ENCODE results near the gene WFDC9. TPM values are rescaled to one million over a fixed set of nuclear protein-coding genes. Genes with fewer than 3 reads are reported as not detected.
"Not testable (repeated sequence)": the region's sequence is repeated elsewhere in the genome, so short reads cannot be mapped to it uniquely, and the experiment has no call there.

Gene WFDC9
- total RNA-seq, 1 donor from 2014 or later = not detected

- intact Hi-C loops (cut with micrococcal nuclease) = no loop called here
Observed at GRCh38 chr20:45592574-45593189, 38.4 kb downstream of the WFDC9 start.

GRCh38 chr20:45589725-45590124 is 41.4 kb downstream of the WFDC9 start:
- intact Hi-C loops (cut with micrococcal nuclease) = no loop called here

DNA sequence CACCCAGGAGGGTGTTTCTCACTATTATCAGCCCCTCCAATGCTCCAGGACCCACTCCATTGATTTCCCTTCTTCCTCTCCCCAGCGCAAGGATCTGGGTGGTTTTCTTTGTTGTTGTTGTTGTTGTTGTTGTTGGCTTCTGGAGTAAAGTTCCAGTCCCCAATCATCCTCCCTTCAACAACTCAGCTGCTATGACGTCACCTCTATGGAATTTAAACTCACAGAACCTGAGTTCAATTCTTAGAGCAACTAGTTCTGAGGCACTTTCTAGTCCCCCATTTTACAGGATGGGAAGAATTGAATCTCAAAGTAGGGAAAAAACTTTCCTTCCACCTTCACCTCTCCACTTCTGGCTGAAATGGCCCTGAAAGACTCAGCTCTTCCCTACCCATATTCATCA is 42.3 kb downstream of the WFDC9 start:
- intact Hi-C loops (cut with micrococcal nuclease) = no loop called here

DNA sequence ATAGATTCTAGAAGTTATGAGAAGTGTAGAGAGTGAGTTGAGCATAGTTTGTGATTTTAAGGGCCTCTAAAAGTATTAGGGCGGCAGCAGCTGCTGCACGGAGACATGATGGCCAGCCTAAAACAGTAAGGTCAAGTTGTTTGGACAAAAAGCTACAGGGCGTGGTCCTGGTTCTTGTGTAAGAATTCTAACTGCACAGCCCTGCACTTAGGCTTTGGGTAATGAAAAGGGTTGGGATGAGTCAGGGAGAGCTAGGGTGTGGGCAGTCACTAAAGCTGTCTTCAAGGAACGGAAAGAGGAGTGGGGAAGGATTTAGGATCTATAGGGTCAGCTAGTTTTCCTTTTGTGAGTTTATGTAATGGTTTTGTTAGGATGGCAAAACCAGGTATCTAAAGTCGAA is 45.1 kb downstream of the WFDC9 start:
- intact Hi-C loops (cut with micrococcal nuclease) = not testable (repeated sequence)

DNA sequence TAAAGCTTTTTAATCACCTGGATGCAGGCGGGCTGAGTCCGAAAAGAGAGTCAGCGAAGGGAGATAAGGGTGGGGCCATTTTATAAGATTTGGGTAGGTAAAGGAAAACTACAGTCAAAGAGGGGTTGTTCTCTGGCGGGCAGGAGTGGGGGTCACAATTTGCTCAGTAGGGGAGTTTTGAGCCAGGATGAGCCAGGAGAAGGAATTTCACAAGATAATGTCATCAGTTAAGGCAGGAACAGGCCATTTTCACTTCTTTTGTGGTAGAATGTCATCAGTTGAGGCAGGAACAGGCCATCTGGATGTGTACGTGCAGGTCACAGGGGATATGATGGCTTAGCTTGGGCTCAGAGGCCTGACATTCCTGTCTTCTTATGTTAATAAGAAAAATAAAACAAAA is 46.8 kb downstream of the WFDC9 start:
- intact Hi-C loops (cut with micrococcal nuclease) = not testable (repeated sequence)

GRCh38 chr20:45583502-45583901 is 47.6 kb downstream of the WFDC9 start:
- intact Hi-C loops (cut with micrococcal nuclease) = no loop called here

DNA sequence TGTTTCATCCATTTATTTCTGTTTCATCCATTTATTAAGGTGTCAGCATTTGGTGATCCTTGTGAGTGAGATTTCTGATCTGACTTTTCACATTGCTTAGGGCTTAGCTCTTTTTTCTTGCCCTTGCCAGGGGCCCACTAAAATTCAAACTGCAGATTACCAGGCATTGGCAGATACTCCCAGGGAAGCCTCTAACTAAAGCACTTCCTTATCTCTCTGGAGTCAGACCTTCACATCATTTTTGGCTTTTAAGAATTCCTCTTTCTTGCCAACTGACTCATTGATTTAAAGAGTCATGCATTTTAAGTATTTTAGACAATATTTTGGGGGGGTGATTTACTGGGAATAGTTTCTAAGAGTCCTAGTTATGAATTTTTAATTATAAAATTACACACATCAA is 49.4 kb downstream of the WFDC9 start:
- intact Hi-C loops (cut with micrococcal nuclease) = no loop called here

DNA sequence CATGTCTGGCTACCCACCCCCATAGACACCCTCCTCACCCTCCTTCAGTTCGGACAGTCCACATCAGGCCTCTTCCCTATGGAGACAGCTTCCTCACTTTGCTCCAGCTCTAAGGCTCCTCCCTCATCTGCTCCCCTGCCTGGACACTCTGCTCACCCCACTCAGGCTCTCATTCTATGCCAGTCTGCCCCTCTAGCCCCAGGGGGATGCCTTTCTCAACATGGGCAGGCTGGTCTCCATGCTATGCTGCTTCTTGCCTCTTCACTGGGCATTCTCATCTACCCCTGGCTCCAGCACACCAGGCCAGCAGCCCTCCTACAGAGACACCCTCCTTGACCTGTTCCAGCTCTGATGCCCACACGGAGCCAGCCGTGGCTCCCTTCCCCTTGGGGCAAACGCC is 51.9 kb downstream of the WFDC9 start, which contains the start of gene WFDC8:
TSS of gene WFDC8 (minus strand) at position 101 of the 400 bp plus-strand sequence. CDS start at position 64, 37 bp downstream.
- intact Hi-C loops (cut with micrococcal nuclease) = no loop called here

GRCh38 chr20:45578231-45578630 is 52.9 kb downstream of the WFDC9 start:
- intact Hi-C loops (cut with micrococcal nuclease) = no loop called here

DNA sequence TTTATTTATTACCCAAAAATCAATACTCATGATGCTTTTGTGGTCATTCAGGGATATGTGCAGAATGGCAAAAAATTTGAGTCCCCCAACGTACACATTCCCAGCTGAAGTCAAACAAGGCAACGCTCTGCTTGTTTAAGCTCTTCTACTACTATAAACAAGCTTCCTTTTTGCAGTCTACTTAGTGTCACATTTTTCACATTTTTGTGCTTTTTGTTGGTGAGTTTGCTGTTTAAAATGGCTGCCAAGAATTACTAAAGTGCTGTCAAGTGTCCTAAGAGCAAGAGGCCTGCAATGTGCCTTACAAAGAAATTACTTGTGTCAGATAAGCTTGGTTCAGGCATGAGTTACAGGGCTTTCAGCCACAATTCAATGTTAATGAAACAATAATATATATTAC is 54.1 kb downstream of the WFDC9 start:
- intact Hi-C loops (cut with micrococcal nuclease) = no loop called here

DNA sequence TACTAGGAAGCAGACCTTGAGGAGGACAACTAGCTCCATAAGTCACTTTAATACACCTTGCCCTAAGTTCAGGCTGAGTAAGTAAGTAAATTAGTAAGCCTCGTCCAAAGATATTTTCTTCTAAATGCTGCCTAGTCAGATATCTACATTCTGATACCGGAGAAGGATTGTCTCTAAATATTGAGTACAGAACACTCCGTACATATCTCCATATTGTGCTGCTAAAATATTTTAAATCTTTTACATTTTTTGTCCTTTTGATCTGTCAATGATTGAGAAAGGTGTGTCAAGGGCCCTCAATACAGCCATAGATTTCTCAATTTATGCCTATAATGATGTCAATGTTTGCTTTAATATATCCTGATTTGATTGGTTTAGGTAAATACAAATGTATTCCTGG is 55.2 kb downstream of the WFDC9 start:
- intact Hi-C loops (cut with micrococcal nuclease) = no loop called here

DNA sequence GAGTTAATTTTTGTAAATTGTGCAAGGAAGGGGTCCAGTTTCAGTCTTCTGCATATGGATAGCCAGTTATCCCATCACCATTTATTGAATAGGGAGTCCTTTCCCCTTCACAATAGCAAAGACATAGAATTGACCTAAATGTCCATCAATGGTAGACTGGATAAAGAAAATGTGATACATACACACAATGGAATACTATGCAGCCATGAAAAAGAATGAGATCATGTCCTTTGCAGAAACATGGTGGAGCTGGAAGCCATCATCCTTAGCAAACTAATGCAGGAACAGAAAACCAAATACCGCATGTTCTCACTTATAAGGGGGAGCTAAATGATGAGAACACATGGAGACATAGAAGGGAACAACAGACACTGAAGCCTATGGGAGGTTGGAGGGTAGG is 61.4 kb downstream of the WFDC9 start:
- intact Hi-C loops (cut with micrococcal nuclease) = not testable (repeated sequence)

GRCh38 chr20:45564760-45565276 is 66.3 kb downstream of the WFDC9 start:
- intact Hi-C loops (cut with micrococcal nuclease) = no loop called here

Other genes with a start within 250 kb of the WFDC9 start
- 10.6 and 10.9 TPM in 2 replicates for gene DBNDD2, start 223.0 kb downstream of the WFDC9 start, total RNA-seq
- 70.6 and 72.5 TPM in 2 replicates for gene PIGT, start 215.1 kb downstream of the WFDC9 start, total RNA-seq
- gene WFDC2, start 161.5 kb downstream of the WFDC9 start, total RNA-seq = 0.52 TPM in 1 of 2 replicates, not detected in the other
- not detected in 2 replicates for gene SPINT3, start 115.7 kb downstream of the WFDC9 start, total RNA-seq
- not detected in 2 replicates for gene WFDC6, start 91.8 kb downstream of the WFDC9 start, total RNA-seq
- not detected in 2 replicates for gene EPPIN, start 83.9 kb downstream of the WFDC9 start, total RNA-seq
- not detected in 2 replicates for gene WFDC8, start 52.0 kb downstream of the WFDC9 start, total RNA-seq
- gene WFDC10A, start 1.5 kb downstream of the WFDC9 start, total RNA-seq = not detected in 2 replicates
- gene WFDC11, start 39.0 kb upstream of the WFDC9 start, total RNA-seq = not detected in 2 replicates
- not detected in 2 replicates for gene WFDC13, start 70.8 kb upstream of the WFDC9 start, total RNA-seq
- gene WFDC10B, start 73.7 kb upstream of the WFDC9 start, total RNA-seq = not detected in 2 replicates
- not detected in 2 replicates for gene SPINT4, start 91.1 kb upstream of the WFDC9 start, total RNA-seq
- not detected in 2 replicates for gene WFDC3, start 160.6 kb upstream of the WFDC9 start, total RNA-seq
- gene DNTTIP1, start 160.7 kb upstream of the WFDC9 start, total RNA-seq = 30.3 and 31.8 TPM in 2 replicates
- gene UBE2C, start 181.4 kb upstream of the WFDC9 start, total RNA-seq = 181 and 183 TPM in 2 replicates
- gene TNNC2, start 196.0 kb upstream of the WFDC9 start, total RNA-seq = 0.36 TPM in 1 of 2 replicates, not detected in the other
- gene SNX21, start 202.5 kb upstream of the WFDC9 start, total RNA-seq = 1.7 and 1.8 TPM in 2 replicates
- gene ACOT8, start 226.1 kb upstream of the WFDC9 start, total RNA-seq = 36.6 and 37.1 TPM in 2 replicates
- gene ZSWIM3, start 226.3 kb upstream of the WFDC9 start, total RNA-seq = 6.4 and 7.1 TPM in 2 replicates
- gene ZSWIM1, start 249.9 kb upstream of the WFDC9 start, total RNA-seq = 9.8 and 10.7 TPM in 2 replicates

Data from T-helper 2 cell treated with Interferon-gamma antibody and Interleukin-4, amounts not matched to agents 100 ng/mL and 5 ng/mL, for 36 hours (primary cell).